Panc1 (cell line): ENCODE measurements around the gene FKBP1A. TPM values are rescaled to one million over a fixed set of nuclear protein-coding genes. Genes with fewer than 3 reads are reported as not detected.

Experiments used
- ATAC-seq: fragments of 200-7000 bp; cut with Tn5 transposase; 2 replicates; pipeline ENCODE4 v1.9.1; 2020; ENCODE audit warnings: mild to moderate bottlenecking, moderate library complexity
- BruUV-seq: library from RNA; stranded (reverse); fragments of 400-500 nt; replicated peaks from 2 replicates; lab custom pipeline; 2021; lab: Mats Ljungman, UMichigan
- CTCF ChIA-PET: fragments of 300-600 bp; sonication (Branson Sonifier 250); formaldehyde crosslinking; loops from one replicate; lab custom pipeline; 2022; ENCODE audit warnings: antibody characterized with exemption; lab: Charles Lee
- POLR2A ChIA-PET: fragments of 300-600 bp; sonication (Branson Sonifier 250); formaldehyde crosslinking; loops from one replicate; lab custom pipeline; 2022; ENCODE audit warnings: antibody characterized with exemption; lab: Charles Lee
- DNase-seq: peaks from one replicate; pipeline ENCODE4 v3.0.0-alpha.2; 2010; ENCODE audit warnings: low read depth, low spot score
- H3K27ac ChIP-seq: 2 replicates; pipeline ENCODE4 v1.5.1; 2011; ENCODE audit warnings: mild to moderate bottlenecking, low read length, inconsistent platforms
- H3K27me3 ChIP-seq: fragments of 200-500 bp; sonication (Bioruptor generic); 2 replicates; pipeline ENCODE4 v1.6.0; 2014; ENCODE audit warnings: low read length, inconsistent platforms; ENCODE audit not compliant: control insufficient read depth, insufficient read depth
- H3K36me3 ChIP-seq: fragments of 200-500 bp; sonication (Bioruptor generic); 2 replicates; pipeline ENCODE4 v1.5.1; 2014; ENCODE audit warnings: inconsistent platforms, mild to moderate bottlenecking, low read length, moderate library complexity; ENCODE audit not compliant: control insufficient read depth, insufficient read depth
- H3K4me1 ChIP-seq: 2 replicates; pipeline ENCODE4 v1.5.1; 2011; ENCODE audit warnings: inconsistent platforms, mild to moderate bottlenecking, low read length, moderate library complexity; ENCODE audit not compliant: control insufficient read depth, insufficient read depth
- H3K4me3 ChIP-seq, 2 experiments: 2 replicates each; pipeline ENCODE4 v1.5.1; 2011 to 2012; ENCODE audit warnings: low read depth in 2 of 2, low read length in 2 of 2, mild to moderate bottlenecking in 2 of 2, inconsistent platforms in 1 of 2, moderate library complexity in 1 of 2
- H3K9me3 ChIP-seq: fragments of 200-500 bp; sonication (Bioruptor generic); 2 replicates; pipeline ENCODE4 v1.5.1; 2014; ENCODE audit warnings: low read depth, mild to moderate bottlenecking, inconsistent platforms, low read length, moderate library complexity; ENCODE audit not compliant: control insufficient read depth, insufficient read depth
- POLR2AphosphoS5 ChIP-seq: IDR thresholded peaks from 2 replicates; pipeline ENCODE4 v1.6.1; 2012; ENCODE audit warnings: mild to moderate bottlenecking, low read depth, low read length, moderate library complexity
- SIN3A ChIP-seq: IDR thresholded peaks from 2 replicates; pipeline ENCODE4 v1.6.1; 2012; ENCODE audit warnings: low read depth, mild to moderate bottlenecking, low read length, moderate library complexity, borderline replicate concordance; ENCODE audit not compliant: insufficient read depth
- TCF7L2 ChIP-seq: IDR thresholded peaks from 2 replicates; pipeline ENCODE4 v1.6.1; 2011; ENCODE audit warnings: mild to moderate bottlenecking, low read depth, low read length, inconsistent platforms
- in situ Hi-C: cut with HindIII; loops from 2 replicates; pipeline ENCODE4 v1.10.0; 2016; ENCODE audit warnings: low sequenced_read_pairs, low pct_unique_long_range_greater_than_20kb
- intact Hi-C: fragments of 100-400 bp; cut with micrococcal nuclease; formaldehyde crosslinking; loops from one replicate; pipeline ENCODE4 v1.10.0; 2022; ENCODE audit not compliant: unreplicated experiment
- total RNA-seq: library from RNA; stranded (reverse); gene quantifications from one replicate; pipeline ENCODE4 v1.2.1, GENCODE V29; 2021; ENCODE audit not compliant: unreplicated experiment
- TF ChIP-seq, protein P1 (sequence below): fragments of 450-650 bp; IDR thresholded peaks from 2 replicates; pipeline ENCODE4 v1.5.1; 2017; ENCODE audit warnings: mild to moderate bottlenecking
- TF ChIP-seq, protein P2 (sequence below), 2 experiments: IDR thresholded peaks; 2 replicates each; pipeline ENCODE4 v1.6.1; 2011 to 2012; ENCODE audit warnings: low read depth in 2 of 2, control low read depth in 1 of 2, low read length in 1 of 2, mild to moderate bottlenecking in 1 of 2, moderate library complexity in 1 of 2; ENCODE audit not compliant: insufficient read depth in 1 of 2

FKBP1A gene
- total RNA-seq, 1 experiment from 2014 or later: 695 TPM

DNA sequence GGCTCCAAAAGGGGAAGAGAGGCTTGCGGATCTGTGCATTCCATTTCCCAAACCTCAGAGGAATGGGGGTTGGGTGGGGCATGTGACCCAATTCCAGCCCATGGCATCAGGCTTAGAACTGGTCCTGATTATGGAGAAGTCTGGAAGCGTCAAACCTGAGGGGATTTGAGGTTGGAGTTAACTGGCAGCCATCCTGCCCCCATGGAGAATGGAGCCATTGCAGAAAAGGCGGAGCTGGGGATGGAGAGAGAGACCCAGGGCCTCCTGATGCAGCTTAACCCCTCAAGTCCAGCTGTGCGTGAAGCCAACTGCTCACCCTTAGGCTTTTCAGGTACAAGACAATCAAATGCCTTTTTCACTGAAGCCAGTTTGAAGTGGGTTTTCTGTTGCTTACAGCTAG is 54.1 kb downstream of the FKBP1A start:
- Histone ChIP-seq H3K9me3 (no peaks in the 10 kb centered on the region), H3K4me3 (no peak overlapping the region), H3K27ac (no peak overlapping the region), H3K36me3 (no peaks in the 10 kb centered on the region), H3K4me1 (peaks cover 22% of the 10 kb centered on the region), H3K27me3 (no peaks in the 10 kb centered on the region)
- BruUV-seq: no TSS peak
- POLR2A ChIA-PET: no interaction called here
- ATAC-seq (no peak), DNase-seq (no peak)
- in situ Hi-C loops (no loop called here), intact Hi-C loops (no loop called here)
- CTCF ChIA-PET: no interaction called here
- TF ChIP-seq, protein P1, sequence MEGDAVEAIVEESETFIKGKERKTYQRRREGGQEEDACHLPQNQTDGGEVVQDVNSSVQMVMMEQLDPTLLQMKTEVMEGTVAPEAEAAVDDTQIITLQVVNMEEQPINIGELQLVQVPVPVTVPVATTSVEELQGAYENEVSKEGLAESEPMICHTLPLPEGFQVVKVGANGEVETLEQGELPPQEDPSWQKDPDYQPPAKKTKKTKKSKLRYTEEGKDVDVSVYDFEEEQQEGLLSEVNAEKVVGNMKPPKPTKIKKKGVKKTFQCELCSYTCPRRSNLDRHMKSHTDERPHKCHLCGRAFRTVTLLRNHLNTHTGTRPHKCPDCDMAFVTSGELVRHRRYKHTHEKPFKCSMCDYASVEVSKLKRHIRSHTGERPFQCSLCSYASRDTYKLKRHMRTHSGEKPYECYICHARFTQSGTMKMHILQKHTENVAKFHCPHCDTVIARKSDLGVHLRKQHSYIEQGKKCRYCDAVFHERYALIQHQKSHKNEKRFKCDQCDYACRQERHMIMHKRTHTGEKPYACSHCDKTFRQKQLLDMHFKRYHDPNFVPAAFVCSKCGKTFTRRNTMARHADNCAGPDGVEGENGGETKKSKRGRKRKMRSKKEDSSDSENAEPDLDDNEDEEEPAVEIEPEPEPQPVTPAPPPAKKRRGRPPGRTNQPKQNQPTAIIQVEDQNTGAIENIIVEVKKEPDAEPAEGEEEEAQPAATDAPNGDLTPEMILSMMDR: no peak
- TF ChIP-seq TCF7L2: no peak
- TF ChIP-seq, protein P2, sequence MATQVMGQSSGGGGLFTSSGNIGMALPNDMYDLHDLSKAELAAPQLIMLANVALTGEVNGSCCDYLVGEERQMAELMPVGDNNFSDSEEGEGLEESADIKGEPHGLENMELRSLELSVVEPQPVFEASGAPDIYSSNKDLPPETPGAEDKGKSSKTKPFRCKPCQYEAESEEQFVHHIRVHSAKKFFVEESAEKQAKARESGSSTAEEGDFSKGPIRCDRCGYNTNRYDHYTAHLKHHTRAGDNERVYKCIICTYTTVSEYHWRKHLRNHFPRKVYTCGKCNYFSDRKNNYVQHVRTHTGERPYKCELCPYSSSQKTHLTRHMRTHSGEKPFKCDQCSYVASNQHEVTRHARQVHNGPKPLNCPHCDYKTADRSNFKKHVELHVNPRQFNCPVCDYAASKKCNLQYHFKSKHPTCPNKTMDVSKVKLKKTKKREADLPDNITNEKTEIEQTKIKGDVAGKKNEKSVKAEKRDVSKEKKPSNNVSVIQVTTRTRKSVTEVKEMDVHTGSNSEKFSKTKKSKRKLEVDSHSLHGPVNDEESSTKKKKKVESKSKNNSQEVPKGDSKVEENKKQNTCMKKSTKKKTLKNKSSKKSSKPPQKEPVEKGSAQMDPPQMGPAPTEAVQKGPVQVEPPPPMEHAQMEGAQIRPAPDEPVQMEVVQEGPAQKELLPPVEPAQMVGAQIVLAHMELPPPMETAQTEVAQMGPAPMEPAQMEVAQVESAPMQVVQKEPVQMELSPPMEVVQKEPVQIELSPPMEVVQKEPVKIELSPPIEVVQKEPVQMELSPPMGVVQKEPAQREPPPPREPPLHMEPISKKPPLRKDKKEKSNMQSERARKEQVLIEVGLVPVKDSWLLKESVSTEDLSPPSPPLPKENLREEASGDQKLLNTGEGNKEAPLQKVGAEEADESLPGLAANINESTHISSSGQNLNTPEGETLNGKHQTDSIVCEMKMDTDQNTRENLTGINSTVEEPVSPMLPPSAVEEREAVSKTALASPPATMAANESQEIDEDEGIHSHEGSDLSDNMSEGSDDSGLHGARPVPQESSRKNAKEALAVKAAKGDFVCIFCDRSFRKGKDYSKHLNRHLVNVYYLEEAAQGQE (IDR thresholded peaks at IDR 0.05; ENCODE audit: insufficient read depth in 1 of 2, low read depth in 2 of 2, low read length in 1 of 2): no peak

DNA sequence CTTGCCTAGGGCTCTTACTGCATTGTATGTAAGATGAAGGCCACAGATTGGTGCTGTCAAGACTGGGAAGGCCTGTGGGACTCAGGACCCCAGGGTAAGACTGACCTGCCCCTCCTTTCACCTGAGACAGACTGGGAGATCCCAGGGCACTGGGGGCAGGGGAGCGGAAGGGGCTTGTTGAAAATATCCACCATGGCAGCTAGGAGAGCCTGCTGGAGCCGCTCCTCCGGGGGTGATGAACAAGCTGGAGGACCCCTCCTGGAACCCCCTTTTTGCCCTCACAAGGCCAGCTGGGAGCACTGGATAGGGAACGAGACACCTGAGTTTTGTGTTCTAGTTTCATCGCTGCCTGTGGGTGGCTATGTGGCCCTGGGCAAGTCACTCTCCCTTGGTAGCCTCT is 54.8 kb downstream of the FKBP1A start:
- no TSS peak for BruUV-seq
- H3K4me1 ChIP-seq: peaks cover 22% of the 10 kb centered on the region
- H3K36me3 ChIP-seq: no peaks in the 10 kb centered on the region
- no peak for DNase-seq
- TF ChIP-seq, protein P2 (IDR thresholded peaks at IDR 0.05; ENCODE audit: insufficient read depth in 1 of 2, low read depth in 2 of 2, low read length in 1 of 2): no peak
- TF ChIP-seq TCF7L2 (no peak), POLR2AphosphoS5 (no peak), SIN3A (no peak)
- TF ChIP-seq, protein P1: no peak
- intact Hi-C loops: no loop called here
- POLR2A ChIA-PET: no interaction called here
- in situ Hi-C loops: no loop called here
- no peak for ATAC-seq
- H3K27ac ChIP-seq: no peak overlapping the region
- H3K9me3 ChIP-seq: no peaks in the 10 kb centered on the region
- CTCF ChIA-PET: no interaction called here
- H3K27me3 ChIP-seq: no peaks in the 10 kb centered on the region
- H3K4me3 ChIP-seq: no peak overlapping the region
